ENCODE results near the gene CTSV. TPM values are rescaled to one million over a fixed set of nuclear protein-coding genes. Genes with fewer than 3 reads are reported as not detected.
"Not testable (repeated sequence)": the region's sequence is repeated elsewhere in the genome, so short reads cannot be mapped to it uniquely, and the experiment has no call there.

CTSV gene
- total RNA-seq, 8 experiments from 2014 or later: 0.50 to 5.6 (median 1.4) TPM

DNA sequence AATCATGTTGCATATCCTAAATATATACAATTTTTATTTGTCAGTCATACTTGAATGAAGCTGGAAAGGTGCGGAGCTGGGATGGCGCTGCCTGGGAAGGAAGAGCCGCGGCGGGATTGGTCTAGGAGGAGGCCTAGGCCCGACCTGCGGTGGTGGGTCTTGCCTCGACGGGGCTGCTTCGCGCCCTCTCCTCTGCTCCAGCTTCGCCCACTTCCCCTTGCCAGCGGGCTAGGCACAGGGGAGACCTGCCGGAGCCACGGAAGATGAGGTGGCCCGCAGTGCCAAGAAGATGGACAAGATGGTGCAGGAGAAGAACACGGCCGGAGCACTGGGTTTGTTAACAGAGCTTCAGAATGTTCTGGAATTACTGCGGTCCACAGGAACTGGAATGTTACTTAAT lies 28.5 kb upstream of the CTSV start:
- in situ Hi-C loops (cut with MboI; ENCODE audit: low pct_unique_long_range_greater_than_20kb in 2 of 9, low sequenced_read_pairs in 9 of 9, unreplicated experiment in 9 of 9): no loop called here
- Histone ChIP-seq H3K4me1 (replicated peaks in 1 of 2) (no peaks in the 10 kb centered on the region), H3K4me3 (no peak overlapping the region), H3K27ac (no peak overlapping the region)
- 20 to 93% (median 90%) methylated on average over 1 to 18 of the region's 19 CpGs; no CpG with 5 or more reads in 4 of the 10 experiments for WGBS, 10 experiments
- ATAC-seq (replicated peaks in 6 of 8): no peak

DNA sequence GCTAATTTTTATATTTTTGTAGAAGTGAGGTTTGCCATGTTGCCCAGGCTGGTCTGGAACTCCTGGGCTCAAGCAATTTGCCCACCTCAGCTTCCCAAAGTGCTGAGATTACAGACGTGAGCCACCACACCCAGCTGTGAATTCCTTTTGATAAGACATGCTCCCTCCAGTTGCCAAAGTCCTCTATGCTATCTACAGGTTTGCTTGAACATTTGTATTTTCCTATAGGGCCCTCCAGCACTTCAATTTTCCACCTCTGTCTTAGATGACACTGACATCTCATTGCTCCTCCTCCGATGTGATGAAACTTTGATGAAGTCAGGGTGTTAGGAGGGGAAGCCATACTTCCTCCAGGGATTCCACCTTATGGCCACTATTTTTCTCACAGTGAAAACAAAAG lies 25.2 kb upstream of the CTSV start:
- Histone ChIP-seq H3K4me3 (no peak overlapping the region), H3K4me1 (replicated peaks in 1 of 2) (no peaks in the 10 kb centered on the region), H3K27ac (no peak overlapping the region)
- ATAC-seq (replicated peaks in 6 of 8): no peak
- WGBS, 10 experiments: 0 to 100% (median 68%) methylated on average over 1 of the region's 2 CpGs; no CpG with 5 or more reads in 6 of the 10 experiments
- in situ Hi-C loops (cut with MboI; ENCODE audit: low pct_unique_long_range_greater_than_20kb in 2 of 9, low sequenced_read_pairs in 9 of 9, unreplicated experiment in 9 of 9): no loop called here

DNA sequence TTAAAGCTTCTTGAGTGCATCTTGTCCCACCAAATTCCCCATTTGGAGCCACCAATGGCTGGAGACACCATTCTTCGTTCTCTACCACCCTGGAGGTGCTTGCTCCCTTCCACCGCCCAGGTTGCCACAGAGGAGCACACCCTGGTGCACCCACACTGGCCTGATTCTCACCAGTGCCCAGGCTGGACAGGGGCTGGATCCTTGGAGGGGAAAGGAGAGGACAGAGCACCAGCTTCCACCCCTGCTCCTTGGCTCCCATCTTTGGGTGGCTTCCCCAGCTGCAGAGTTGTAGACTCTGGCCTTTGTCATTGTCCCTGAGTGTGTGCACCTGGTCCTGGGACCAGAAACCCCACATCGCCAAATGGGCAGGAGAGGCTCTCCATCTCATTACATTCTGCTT lies 21.9 kb upstream of the CTSV start:
- Histone ChIP-seq H3K4me3 (no peak overlapping the region), H3K27ac (no peak overlapping the region), H3K4me1 (replicated peaks in 1 of 2) (no peaks in the 10 kb centered on the region)
- in situ Hi-C loops (cut with MboI; ENCODE audit: low pct_unique_long_range_greater_than_20kb in 2 of 9, low sequenced_read_pairs in 9 of 9, unreplicated experiment in 9 of 9): no loop called here
- 60 to 100% (median 80%) methylated on average over 1 to 2 of the region's 3 CpGs; no CpG with 5 or more reads in 5 of the 10 experiments for WGBS, 10 experiments
- ATAC-seq (replicated peaks in 6 of 8): no peak

DNA sequence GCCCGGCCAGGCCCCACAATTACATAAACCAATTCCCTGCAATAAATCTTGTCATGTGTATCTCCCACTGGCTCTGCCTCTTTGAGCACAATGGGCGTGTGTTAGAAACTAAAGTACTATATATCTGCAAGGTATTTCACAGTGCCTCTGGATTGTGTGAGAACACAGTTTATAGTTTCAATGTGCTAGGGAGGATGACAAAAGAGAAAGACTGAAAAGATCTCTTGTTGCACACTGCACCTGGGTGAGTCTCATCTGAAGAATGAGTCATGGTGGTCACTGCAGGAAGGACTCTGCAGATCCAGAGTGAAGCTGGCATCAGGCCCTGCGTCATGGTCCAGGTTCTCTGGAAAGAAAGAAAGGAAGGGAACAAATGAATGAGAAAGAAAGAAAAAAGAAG lies 20.7 kb upstream of the CTSV start:
- no peak overlapping the region for H3K4me3 ChIP-seq
- in situ Hi-C loops (cut with MboI; ENCODE audit: low pct_unique_long_range_greater_than_20kb in 2 of 9, low sequenced_read_pairs in 9 of 9, unreplicated experiment in 9 of 9): no loop called here
- ATAC-seq (replicated peaks in 6 of 8): no peak
- H3K27ac ChIP-seq: no peak overlapping the region
- H3K4me1 ChIP-seq (replicated peaks in 1 of 2): no peaks in the 10 kb centered on the region
- WGBS, 10 experiments: 0 to 96% (median 71%) methylated on average over 1 to 3 of the region's 3 CpGs

DNA sequence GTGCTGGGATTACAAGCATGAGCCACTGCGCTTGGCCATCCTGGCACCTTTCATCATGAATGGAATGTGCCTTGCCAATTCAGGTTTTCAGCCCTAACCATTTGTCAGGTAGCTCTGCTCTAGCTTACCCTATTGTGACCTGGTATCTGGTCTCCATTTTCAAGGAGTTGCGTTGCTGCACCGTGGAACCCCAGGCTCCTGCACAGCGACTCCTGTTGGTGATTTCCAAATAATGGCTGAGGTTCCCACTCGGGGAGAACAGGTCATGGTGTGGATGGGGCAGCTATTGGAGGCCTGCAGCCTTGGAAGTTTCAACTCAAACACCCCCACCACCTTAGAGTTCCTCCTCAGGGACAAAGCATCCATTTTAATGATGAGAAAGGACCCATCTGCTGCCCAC lies 18.7 kb upstream of the CTSV start:
- H3K4me1 ChIP-seq (replicated peaks in 1 of 2): no peaks in the 10 kb centered on the region
- ATAC-seq (replicated peaks in 6 of 8): no peak
- H3K4me3 ChIP-seq: no peak overlapping the region
- in situ Hi-C loops (cut with MboI; ENCODE audit: low pct_unique_long_range_greater_than_20kb in 2 of 9, low sequenced_read_pairs in 9 of 9, unreplicated experiment in 9 of 9): no loop called here
- H3K27ac ChIP-seq: no peak overlapping the region
- WGBS, 10 experiments: 87 to 96% methylated on average over 3 of the region's 5 CpGs; no CpG with 5 or more reads in 8 of the 10 experiments

DNA sequence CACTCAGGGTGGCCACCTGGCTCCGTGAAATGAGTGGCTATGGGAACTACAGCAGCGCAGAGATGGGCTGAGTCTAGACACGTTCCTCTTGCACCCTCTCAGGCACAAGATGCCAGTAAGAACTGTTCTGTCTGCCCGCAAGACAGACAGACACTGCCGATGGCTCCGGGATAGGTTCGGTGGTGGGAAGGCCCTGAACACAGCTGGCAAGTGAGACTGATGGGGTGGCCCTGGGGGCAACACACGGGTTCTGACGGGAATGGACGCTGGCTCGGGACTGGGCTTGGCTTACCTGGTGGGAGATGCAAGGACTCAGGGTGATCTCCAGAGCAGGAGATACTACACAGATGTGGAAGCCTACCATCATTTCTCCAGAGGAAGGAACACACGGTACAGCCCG lies 16.9 kb upstream of the CTSV start:
- in situ Hi-C loops (cut with MboI; ENCODE audit: low pct_unique_long_range_greater_than_20kb in 2 of 9, low sequenced_read_pairs in 9 of 9, unreplicated experiment in 9 of 9); H3K4me3 ChIP-seq; ATAC-seq (replicated peaks in 6 of 8); H3K27ac ChIP-seq; H3K4me1 ChIP-seq (replicated peaks in 1 of 2): not testable (repeated sequence)
- WGBS, 10 experiments: 50 to 100% (median 83%) methylated on average over 2 to 6 of the region's 13 CpGs; no CpG with 5 or more reads in 5 of the 10 experiments

DNA sequence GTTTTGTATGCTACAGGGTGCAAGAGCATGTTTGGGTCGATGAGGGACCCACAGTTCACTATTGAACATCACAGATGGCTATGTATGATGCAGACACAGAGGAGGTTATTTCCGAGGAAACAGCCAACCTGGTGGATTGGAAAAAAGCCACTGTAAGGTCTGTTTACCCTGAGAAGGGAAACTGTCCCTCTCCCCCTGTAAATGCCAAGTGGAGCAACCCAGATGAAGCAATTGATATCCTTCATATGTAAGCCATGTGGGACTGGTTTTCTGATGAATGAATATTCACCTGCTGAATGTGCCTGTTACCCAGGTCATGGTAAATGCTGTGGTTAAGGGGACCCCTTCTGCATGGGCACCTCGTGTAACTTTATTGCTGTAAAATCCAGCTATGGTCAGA lies 14.8 kb upstream of the CTSV start:
- no peak for ATAC-seq (replicated peaks in 6 of 8)
- 0 to 63% (median 16%) methylated on average over 1 to 3 of the region's 3 CpGs; no CpG with 5 or more reads in 2 of the 10 experiments for WGBS, 10 experiments
- Histone ChIP-seq H3K27ac (no peak overlapping the region), H3K4me3 (no peak overlapping the region), H3K4me1 (replicated peaks in 1 of 2) (peaks cover 0 to 4% of the 10 kb centered on the region in 2 donors)
- in situ Hi-C loops (cut with MboI; ENCODE audit: low pct_unique_long_range_greater_than_20kb in 2 of 9, low sequenced_read_pairs in 9 of 9, unreplicated experiment in 9 of 9): no loop called here

DNA sequence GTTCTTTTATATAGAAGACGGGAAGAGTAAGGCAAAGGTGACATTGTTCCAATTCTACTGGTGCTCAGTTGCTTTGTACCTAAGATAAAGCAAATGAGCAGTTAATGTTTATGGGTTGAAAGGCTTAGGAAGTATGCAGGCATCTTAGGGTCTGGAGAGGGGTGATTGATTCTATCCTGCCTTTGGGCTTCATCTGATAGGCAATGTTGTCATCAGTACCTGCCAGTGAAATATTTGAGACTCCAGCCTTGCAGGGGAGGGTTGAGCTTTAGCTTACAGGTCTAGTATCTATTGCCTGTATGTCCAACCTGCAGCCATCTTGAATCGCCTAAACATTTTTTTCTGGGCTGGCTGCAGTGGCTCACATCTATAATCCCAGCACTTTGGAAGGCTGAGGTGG lies 13.8 kb upstream of the CTSV start:
- peaks cover 0 to 4% of the 10 kb centered on the region in 2 donors for H3K4me1 ChIP-seq (replicated peaks in 1 of 2)
- H3K4me3 ChIP-seq: no peak overlapping the region
- no peak for ATAC-seq (replicated peaks in 6 of 8)
- H3K27ac ChIP-seq: no peak overlapping the region
- 0 to 100% (median 42%) methylated on average over 1 to 2 of the region's 2 CpGs; no CpG with 5 or more reads in 2 of the 10 experiments for WGBS, 10 experiments
- in situ Hi-C loops (cut with MboI; ENCODE audit: low pct_unique_long_range_greater_than_20kb in 2 of 9, low sequenced_read_pairs in 9 of 9, unreplicated experiment in 9 of 9): no loop called here

DNA sequence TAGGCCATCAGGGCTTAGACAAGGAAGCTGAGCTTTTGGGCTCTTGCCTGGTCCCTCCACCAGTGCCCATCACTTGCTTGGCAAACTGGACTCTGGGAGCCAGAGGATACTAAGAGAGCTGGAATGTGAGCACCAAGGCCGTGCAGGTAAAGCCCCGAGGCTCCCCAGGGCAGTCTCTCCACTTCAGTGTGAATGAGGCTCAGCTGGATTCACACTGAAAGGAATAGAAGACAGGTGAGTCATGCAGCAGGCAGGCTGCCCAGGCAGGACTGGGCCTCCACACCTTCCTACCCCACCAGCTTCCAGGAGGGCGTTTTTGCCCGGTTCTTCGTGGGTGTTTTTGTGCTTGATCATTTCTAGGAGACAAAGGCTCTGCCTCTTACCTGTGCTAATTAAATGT lies 7.3 kb upstream of the CTSV start:
- H3K4me3 ChIP-seq: no peak overlapping the region
- ATAC-seq (replicated peaks in 6 of 8): no peak
- WGBS, 10 experiments: 5 to 80% (median 40%) methylated on average over 1 to 4 of the region's 5 CpGs; no CpG with 5 or more reads in 5 of the 10 experiments
- H3K27ac ChIP-seq: no peak overlapping the region
- H3K4me1 ChIP-seq (replicated peaks in 1 of 2): no peaks in the 10 kb centered on the region
- in situ Hi-C loops (cut with MboI; ENCODE audit: low pct_unique_long_range_greater_than_20kb in 2 of 9, low sequenced_read_pairs in 9 of 9, unreplicated experiment in 9 of 9): no loop called here

DNA sequence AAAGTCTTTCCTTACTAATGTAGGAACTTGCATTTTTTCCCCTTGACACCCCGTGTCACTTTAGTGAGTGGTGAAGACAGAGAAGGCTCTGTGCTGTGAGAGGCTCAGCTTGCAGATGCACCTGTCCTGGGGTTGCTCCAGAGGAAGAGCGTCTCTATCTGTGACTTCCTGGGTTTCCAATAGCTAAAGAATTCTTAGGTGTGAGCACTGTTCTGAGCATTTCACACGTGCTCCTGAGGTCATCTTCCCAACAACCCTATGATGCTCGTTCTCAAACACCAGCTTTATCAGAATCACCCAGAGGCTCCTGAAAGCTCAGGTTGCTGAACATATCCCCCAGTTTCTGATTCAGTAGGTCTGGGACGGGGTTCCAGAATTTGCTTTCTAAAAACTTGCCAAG lies 6.4 kb upstream of the CTSV start:
- H3K4me1 ChIP-seq (replicated peaks in 1 of 2): no peaks in the 10 kb centered on the region
- no peak overlapping the region for H3K4me3 ChIP-seq
- no peak for ATAC-seq (replicated peaks in 6 of 8)
- in situ Hi-C loops (cut with MboI; ENCODE audit: low pct_unique_long_range_greater_than_20kb in 2 of 9, low sequenced_read_pairs in 9 of 9, unreplicated experiment in 9 of 9): no loop called here
- no peak overlapping the region for H3K27ac ChIP-seq
- 0 to 100% (median 60%) methylated on average over 1 to 5 of the region's 5 CpGs; no CpG with 5 or more reads in 3 of the 10 experiments for WGBS, 10 experiments

DNA sequence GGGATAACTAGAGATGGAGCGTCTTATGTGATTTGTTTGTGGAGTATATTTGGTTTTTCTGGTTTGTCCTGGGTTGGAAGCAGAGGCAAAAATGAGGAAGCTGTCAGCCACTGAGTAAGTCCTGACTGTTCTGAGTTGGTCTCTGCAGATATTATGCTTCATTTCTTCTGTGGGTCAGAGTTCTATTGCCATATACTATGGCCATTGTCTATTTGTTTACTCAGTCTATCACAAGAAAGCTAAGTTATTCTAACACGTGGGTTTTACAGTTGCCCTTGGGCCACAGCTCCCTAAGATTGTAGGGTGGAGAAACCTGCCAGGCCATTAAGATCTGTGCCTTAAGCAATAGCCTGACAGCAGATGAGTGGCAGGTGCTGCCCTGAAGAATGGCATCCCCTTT lies 3.0 kb upstream of the CTSV start:
- in situ Hi-C loops (cut with MboI; ENCODE audit: low pct_unique_long_range_greater_than_20kb in 2 of 9, low sequenced_read_pairs in 9 of 9, unreplicated experiment in 9 of 9): no loop called here
- Histone ChIP-seq H3K4me1 (replicated peaks in 1 of 2) (no peaks in the 10 kb centered on the region), H3K27ac (no peak overlapping the region), H3K4me3 (no peak overlapping the region)
- ATAC-seq (replicated peaks in 6 of 8): no peak
- 17 to 100% (median 42%) methylated on average over 1 to 2 of the region's 2 CpGs; no CpG with 5 or more reads in 4 of the 10 experiments for WGBS, 10 experiments

DNA sequence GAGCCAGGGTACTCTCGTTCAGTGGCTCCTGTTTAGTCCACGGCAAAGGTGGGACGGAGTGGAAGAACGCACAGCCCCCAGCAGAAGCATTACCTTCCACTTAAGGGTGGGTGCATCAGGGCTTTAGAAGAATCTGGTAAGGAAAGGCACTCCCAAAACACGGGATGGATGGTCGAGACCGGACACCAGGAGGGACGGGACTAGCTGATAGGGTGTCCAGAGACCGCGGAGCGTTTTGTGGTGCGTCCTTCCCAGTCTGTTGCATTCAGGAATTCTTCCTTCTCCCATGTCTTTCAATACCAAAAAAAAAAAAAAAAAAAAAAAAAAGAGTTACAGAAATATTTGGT lies 545 bp upstream of the CTSV start:
- in situ Hi-C loops (cut with MboI; ENCODE audit: low pct_unique_long_range_greater_than_20kb in 2 of 9, low sequenced_read_pairs in 9 of 9, unreplicated experiment in 9 of 9): no loop called here
- Histone ChIP-seq H3K4me1 (replicated peaks in 1 of 2) (no peaks in the 10 kb centered on the region), H3K4me3 (peak overlapping the region; percentile 40 to 66 (median 40)), H3K27ac (no peak overlapping the region)
- ATAC-seq (replicated peaks in 6 of 8): peak; percentile 30 to 69 (median 50)
- 0 to 21% (median 1%) methylated on average over 2 to 8 of the region's 12 CpGs; no CpG with 5 or more reads in 2 of the 10 experiments for WGBS, 10 experiments

DNA sequence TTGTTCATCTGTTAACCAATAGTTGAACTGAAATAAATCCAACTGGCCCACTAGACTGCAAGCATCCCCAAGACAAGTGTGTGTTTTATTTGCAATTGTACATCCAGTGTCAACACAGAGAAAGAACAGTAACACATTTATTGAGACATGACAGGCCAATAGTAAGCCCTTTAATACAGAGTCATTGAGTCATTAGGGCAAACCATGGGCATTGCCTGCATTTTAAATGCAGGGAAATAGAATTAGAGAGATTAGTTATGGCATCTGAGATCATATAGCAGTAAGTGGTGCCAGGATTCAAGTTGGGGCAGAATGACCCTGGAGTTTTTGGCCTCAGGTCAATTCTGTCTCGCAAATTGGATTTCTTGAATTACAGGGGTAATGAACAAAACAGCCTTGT lies 15.4 kb downstream of the CTSV start:
- in situ Hi-C loops (cut with MboI; ENCODE audit: low pct_unique_long_range_greater_than_20kb in 2 of 9, low sequenced_read_pairs in 9 of 9, unreplicated experiment in 9 of 9); H3K4me3 ChIP-seq; ATAC-seq (replicated peaks in 6 of 8); H3K4me1 ChIP-seq (replicated peaks in 1 of 2); H3K27ac ChIP-seq: not testable (repeated sequence)
- no CpG with 5 or more reads among the region's 1 CpG for WGBS, 10 experiments

Data from motor neuron (in vitro differentiated cells).